GM12878 (cell line): ENCODE results near the gene NAPEPLD. TPM values are rescaled to one million over a fixed set of nuclear protein-coding genes. Genes with fewer than 3 reads are reported as not detected.
A peak's percentile ranks its signal among the peaks of the same experiment; 100 is the strongest.

Source experiments
- ATAC-seq: fragments of 200-7000 bp; cut with Tn5 transposase; 3 replicates; pipeline ENCODE4 v1.9.1; 2020; ENCODE audit warnings: mild to moderate bottlenecking, moderate library complexity
- BruUV-seq: library from RNA; stranded (reverse); fragments of 400-500 nt; replicated peaks from 2 replicates; lab custom pipeline; 2021; lab: Mats Ljungman, UMichigan
- CTCF ChIA-PET: fragments of 300-600 bp; sonication (Branson Sonifier 250); formaldehyde crosslinking; extraction: SDS; loops from one replicate; lab custom pipeline; 2021; ENCODE audit warnings: inconsistent platforms; lab: Yijun Ruan, JAX
- POLR2A ChIA-PET: fragments of 350-600 bp; formaldehyde crosslinking; extraction: SDS; loops from one replicate; lab custom pipeline; 2021; ENCODE audit warnings: inconsistent platforms; lab: Charles Lee
- RAD21 ChIA-PET: fragments of 300-600 bp; sonication (Branson Sonifier 250); formaldehyde crosslinking; loops from one replicate; lab custom pipeline; 2023; ENCODE audit warnings: antibody characterized with exemption; ENCODE audit not compliant: unreplicated experiment; lab: Charles Lee
- SMC1A ChIA-PET: fragments of 300-600 bp; sonication (Branson Sonifier 250); formaldehyde crosslinking; loops from one replicate; lab custom pipeline; 2023; ENCODE audit not compliant: unreplicated experiment, uncharacterized antibody; lab: Charles Lee
- DNase-seq: peaks from one replicate; pipeline ENCODE4 v3.0.0-alpha.2; 2011; ENCODE audit warnings: low read depth, low spot score
- FAIRE-seq: peaks from 3 replicates; lab custom pipeline; 2011; peaks lifted over from hg19 to GRCh38; lab: Jason Lieb, UNC
- H2AFZ ChIP-seq: 2 replicates; pipeline ENCODE4 v1.6.0; 2011; ENCODE audit warnings: low read depth, low read length, control low read depth; ENCODE audit not compliant: control insufficient read depth
- H3K27ac ChIP-seq: 2 replicates; pipeline ENCODE4 v1.5.1; 2011; ENCODE audit warnings: control low read depth; ENCODE audit not compliant: control insufficient read depth, insufficient read depth
- H3K27me3 ChIP-seq, 2 experiments: replicated peaks in 1 of 2; 2 replicates each; pipeline versions ENCODE4 v1.6.0 to v1.6.1; 2011; ENCODE audit warnings: low read length in 1 of 2; ENCODE audit not compliant: control insufficient read depth in 2 of 2, insufficient read depth in 2 of 2
- H3K36me3 ChIP-seq, 2 experiments: 2 replicates each; pipeline ENCODE4 v1.5.1; 2011; ENCODE audit warnings: low read length in 1 of 2; ENCODE audit not compliant: control insufficient read depth in 2 of 2, insufficient read depth in 2 of 2
- H3K4me1 ChIP-seq: 2 replicates; pipeline ENCODE4 v1.6.1; 2011; ENCODE audit warnings: mild to moderate bottlenecking, low read length, moderate library complexity, mixed read lengths; ENCODE audit not compliant: control insufficient read depth, insufficient read depth
- H3K4me2 ChIP-seq: 2 replicates; pipeline ENCODE4 v1.6.0; 2011; ENCODE audit warnings: control low read depth; ENCODE audit not compliant: control insufficient read depth, insufficient read depth
- H3K4me3 ChIP-seq: fragments of 200-600 bp; sonication (generic); 2 replicates; pipeline ENCODE4 v1.5.1; 2016
- H3K79me2 ChIP-seq: 2 replicates; pipeline ENCODE4 v1.6.0; 2011; ENCODE audit warnings: low read length; ENCODE audit not compliant: control insufficient read depth, insufficient read depth
- H3K9ac ChIP-seq: 2 replicates; pipeline ENCODE4 v1.8.0; 2011; ENCODE audit warnings: low read length, control low read depth, mixed read lengths; ENCODE audit not compliant: control insufficient read depth, insufficient read depth
- H3K9me3 ChIP-seq: replicated peaks from 3 replicates; pipeline ENCODE4 v1.5.1; 2011; ENCODE audit warnings: mild to moderate bottlenecking, low read length; ENCODE audit not compliant: control insufficient read depth, insufficient read depth
- H4K20me1 ChIP-seq: 2 replicates; pipeline ENCODE4 v1.6.0; 2011; ENCODE audit not compliant: control insufficient read depth, insufficient read depth
- BHLHE40 ChIP-seq, 2 experiments: fragments of 450-650 bp in 1 of 2; IDR thresholded peaks; 2 replicates each; pipeline ENCODE4 v1.6.1; 2011 to 2017; ENCODE audit warnings: low read depth in 2 of 2, borderline replicate concordance in 1 of 2, improper control_type of control experiment in 1 of 2, low read length in 1 of 2, mild to moderate bottlenecking in 1 of 2
- CEBPZ ChIP-seq: fragments of 150-350 bp; IDR thresholded peaks from 2 replicates; pipeline ENCODE4 v1.6.1; 2016; ENCODE audit warnings: low read depth, low read length
- MTA2 ChIP-seq: fragments of 450-650 bp; IDR thresholded peaks from 2 replicates; pipeline ENCODE4 v1.6.1; 2016; ENCODE audit warnings: low read depth, mild to moderate bottlenecking, moderate library complexity
- ZNF274 ChIP-seq: IDR thresholded peaks from one replicate; pipeline ENCODE4 v1.8.0; 2011; ENCODE audit not compliant: insufficient read length, insufficient read depth
- WGBS: methylation state at CpG from one replicate; pipeline ENCODE4 v1.1.6; 2016; ENCODE audit warnings: low lambda C conversion rate; ENCODE audit not compliant: insufficient replicate concordance, insufficient coverage; ENCODE audit errors: missing lambda C conversion rate; 5-methylcytosine and 5-hydroxymethylcytosine counted together
- in situ Hi-C: fragments of 300-500 bp; cut with MboI; formaldehyde crosslinking; loops from 9 replicates; pipeline ENCODE4 v1.14.3; 2018; ENCODE audit warnings: mixed read lengths
- intact Hi-C: fragments of 100-400 bp; cut with micrococcal nuclease; formaldehyde crosslinking; loops from one replicate; pipeline ENCODE4 v1.14.2; 2022; ENCODE audit not compliant: unreplicated experiment
- polyA plus RNA-seq, 11 experiments: library from polyadenylated mRNA; depleted of rRNA in 4 of 11; unstranded in 6 of 11; stranded (reverse) in 5 of 11; fragments of >200 nt; fragmentation: Nextera tagmentation in 4 of 11; fragmentation: Illumina TruSeq in 1 of 11; extraction: Ambion mirVana in 4 of 11; extraction: Trizol in 1 of 11; gene quantifications; 1 replicate in 1 of 11; 2 replicates in 10 of 11; pipeline versions ENCODE4 v1.2.1 to v1.2.3, GENCODE V29; 2011 to 2016; ENCODE audit warnings: inconsistent platforms in 2 of 11, missing spikeins in 2 of 11, low read depth in 1 of 11
- total RNA-seq, 4 experiments: library from RNA; depleted of rRNA in 3 of 4; stranded (reverse); fragments of >200 nt in 3 of 4; fragmentation: Illumina TruSeq in 1 of 4; extraction: Trizol in 1 of 4; gene quantifications; 2 replicates each; pipeline versions ENCODE4 v1.2.1 to v1.2.3, GENCODE V29; 2013 to 2021

The NAPEPLD gene
- total and polyA plus RNA-seq, 10 of the 15 experiments (the other 5 are each of a cell fraction or from before 2014, with no cell fraction given) = 6.0 to 16.2 (median 8.6) TPM

- H4K20me1 ChIP-seq = no peaks in the 10 kb centered on the region
- peak overlapping the region; percentile 91; the same call in 1 of the 2 replicates for H3K9ac ChIP-seq
- in situ Hi-C loops = no loop called here
- FAIRE-seq = peak; percentile 7
- CTCF ChIA-PET = interaction anchor here (0.7 to 4.3 kb wide), 3 partner anchors 12 to 279 kb away, joined by 3 to 28 read pairs (median 18); no protein-coding TSS in a partner anchor
- peaks cover 25% of the 10 kb centered on the region for H3K79me2 ChIP-seq
- no peak overlapping the region for H3K27ac ChIP-seq
- intact Hi-C loops = loop anchor here (2.0 kb wide), 1 partner anchor 75 kb away; the partner anchor contains the start of gene NAPEPLD
- BruUV-seq = TSS peak; percentile 77
- 29% methylated on average over 6 of the region's 6 CpGs for WGBS
- H3K36me3 ChIP-seq = no peaks in the 10 kb centered on the region
- H3K4me2 ChIP-seq = peak overlapping the region; percentile 44
- no peaks in the 10 kb centered on the region; the same call in 1 of the 3 replicates for H3K9me3 ChIP-seq
- SMC1A ChIA-PET = interaction anchor here (1.5 kb wide), 1 partner anchor 12 kb away, joined by 8 read pairs; no protein-coding TSS in a partner anchor
- no peak for ATAC-seq
- TF ChIP-seq CEBPZ (no peak), ZNF274 (no peak), MTA2 (peak; percentile 20; the same call in 1 of the 2 replicates), BHLHE40 (IDR thresholded peaks at IDR 0.05; ENCODE audit: borderline replicate concordance in 1 of 2, low read depth in 2 of 2, low read length in 1 of 2) (peak in 1 of 2 experiments; percentile 44; a peak in 1 of 4 replicates)
- TF ChIP-seq, all 136 proteins: peak for 2
- Histone ChIP-seq H3K4me3 (peak overlapping the region; percentile 90), H3K4me1 (peaks cover 2% of the 10 kb centered on the region), H2AFZ (peak overlapping the region; percentile 90), H3K27me3 (no peaks in the 10 kb centered on the region)
- RAD21 ChIA-PET = interaction anchor here (0.6 to 1.7 kb wide), 3 partner anchors 8 to 670 kb away, joined by 3 to 9 read pairs (median 3); no protein-coding TSS in a partner anchor
- no peak for DNase-seq
- POLR2A ChIA-PET = interaction anchor here (1.2 to 2.5 kb wide), 3 partner anchors 73 to 82 kb away, joined by 5 to 17 read pairs (median 11); partner anchors contain the start of gene NAPEPLD
Measured at GRCh38 chr7:103073989-103074518, 74.8 kb downstream of the NAPEPLD start.
